ENCODE data around the gene GLB1L. TPM values are rescaled to one million over a fixed set of nuclear protein-coding genes. Genes with fewer than 3 reads are reported as not detected.

GLB1L gene
- total RNA-seq, 2 donors from 2014 or later = 4.2 to 4.5 TPM

DNA sequence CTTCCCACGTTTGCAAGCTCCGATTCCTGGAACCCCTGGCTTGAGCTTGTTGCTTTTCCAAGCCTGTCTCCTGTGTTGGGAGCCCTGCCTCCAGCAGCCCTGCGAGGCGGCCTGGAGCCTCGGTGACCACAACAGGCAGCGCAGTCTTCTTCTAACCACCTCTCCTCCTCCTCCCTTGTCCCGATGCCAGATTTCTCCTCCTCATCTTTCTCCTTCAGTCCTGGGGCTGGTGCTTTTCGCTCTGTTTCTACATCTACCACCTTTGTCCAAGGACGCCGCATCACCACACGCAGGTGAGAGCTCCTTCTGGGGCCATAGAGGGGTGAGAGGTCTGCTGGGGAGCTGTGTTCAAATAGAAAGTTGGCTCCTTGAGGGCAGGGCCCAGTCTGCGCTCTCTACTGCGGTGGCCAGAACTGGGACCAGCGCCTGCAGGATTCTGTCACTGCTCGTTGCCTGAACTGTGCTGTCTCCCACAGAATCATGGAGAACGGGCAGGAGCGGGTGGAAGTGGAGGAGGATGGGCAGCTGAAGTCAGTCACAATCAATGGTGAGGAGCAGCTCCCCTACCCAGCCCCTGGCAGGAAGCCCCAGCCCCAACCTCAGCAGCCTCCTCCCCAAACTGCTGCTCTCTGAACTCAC lies 37.8 kb upstream of the GLB1L start:
- no peak for DNase-seq
- intact Hi-C loops (cut with DNase I, micrococcal nuclease) = no loop called here

DNA sequence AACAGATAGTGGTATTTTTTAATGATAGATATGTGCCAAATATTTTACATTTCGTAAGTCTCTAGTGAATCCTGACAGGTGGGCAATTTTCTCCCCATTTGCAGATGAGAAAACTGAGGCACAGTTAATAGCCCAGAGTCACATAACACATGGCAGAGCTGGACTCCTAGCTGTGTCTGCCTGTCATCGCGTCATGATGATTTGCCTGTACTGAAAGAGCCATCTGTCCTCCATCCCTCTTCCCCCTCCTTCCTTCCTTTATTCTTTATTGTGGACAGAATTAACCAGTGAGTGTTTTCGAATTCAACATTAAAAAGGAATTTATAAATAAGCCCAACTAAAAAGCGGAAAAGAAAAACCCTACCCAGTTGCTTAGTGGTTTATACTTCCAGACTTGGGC lies 37.1 kb upstream of the GLB1L start:
- DNase-seq (no peak), ATAC-seq (no peak)
- intact Hi-C loops (cut with DNase I, micrococcal nuclease) = no loop called here

More for the DNA sequence above, 37.8 kb upstream of the GLB1L start:
- ATAC-seq = no peak

DNA sequence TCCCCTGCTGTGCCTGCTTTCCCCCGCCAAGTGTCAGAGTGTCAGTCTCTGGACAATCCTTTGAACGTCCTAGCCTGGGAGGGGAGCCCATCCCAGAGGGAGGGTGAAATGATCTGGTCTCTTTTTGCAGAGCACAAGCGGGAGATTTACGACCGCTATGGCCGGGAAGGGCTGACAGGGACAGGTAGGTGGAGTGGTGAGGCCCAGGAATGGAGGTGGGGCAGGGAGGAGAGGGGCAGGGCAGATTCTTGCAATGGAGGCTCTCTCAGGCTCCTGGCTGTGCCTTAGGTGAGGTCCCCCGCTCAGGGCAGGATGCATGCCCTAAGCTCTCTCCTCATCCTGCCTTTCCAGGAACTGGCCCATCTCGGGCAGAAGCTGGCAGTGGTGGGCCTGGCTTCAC lies 36.3 kb upstream of the GLB1L start:
- intact Hi-C loops (cut with DNase I, micrococcal nuclease) = no loop called here
- ATAC-seq = no peak

DNA sequence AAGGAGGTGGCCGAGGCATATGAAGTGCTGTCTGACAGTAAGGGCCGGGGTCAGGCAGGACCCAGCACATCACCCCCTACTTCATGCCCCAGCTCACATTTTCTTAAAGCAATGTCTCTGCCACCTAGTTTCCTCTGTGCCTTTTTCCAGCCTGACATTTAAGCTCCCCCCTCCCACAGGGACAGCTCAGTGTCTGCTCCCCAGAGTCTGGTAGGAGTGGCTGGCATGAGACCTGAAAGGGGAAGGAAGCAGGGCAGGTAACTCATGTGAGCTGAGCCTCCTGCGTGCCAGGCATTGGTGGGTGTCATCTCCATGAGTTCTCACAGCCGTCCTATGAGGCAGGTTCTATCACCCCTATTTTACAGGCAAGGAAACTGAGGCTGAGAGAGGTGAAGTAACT lies 35.4 kb upstream of the GLB1L start:
- DNase-seq (no peak), ATAC-seq (no peak)
- intact Hi-C loops (cut with DNase I, micrococcal nuclease) = no loop called here

More for the DNA sequence above, 36.3 kb upstream of the GLB1L start:
- no peak for DNase-seq

DNA sequence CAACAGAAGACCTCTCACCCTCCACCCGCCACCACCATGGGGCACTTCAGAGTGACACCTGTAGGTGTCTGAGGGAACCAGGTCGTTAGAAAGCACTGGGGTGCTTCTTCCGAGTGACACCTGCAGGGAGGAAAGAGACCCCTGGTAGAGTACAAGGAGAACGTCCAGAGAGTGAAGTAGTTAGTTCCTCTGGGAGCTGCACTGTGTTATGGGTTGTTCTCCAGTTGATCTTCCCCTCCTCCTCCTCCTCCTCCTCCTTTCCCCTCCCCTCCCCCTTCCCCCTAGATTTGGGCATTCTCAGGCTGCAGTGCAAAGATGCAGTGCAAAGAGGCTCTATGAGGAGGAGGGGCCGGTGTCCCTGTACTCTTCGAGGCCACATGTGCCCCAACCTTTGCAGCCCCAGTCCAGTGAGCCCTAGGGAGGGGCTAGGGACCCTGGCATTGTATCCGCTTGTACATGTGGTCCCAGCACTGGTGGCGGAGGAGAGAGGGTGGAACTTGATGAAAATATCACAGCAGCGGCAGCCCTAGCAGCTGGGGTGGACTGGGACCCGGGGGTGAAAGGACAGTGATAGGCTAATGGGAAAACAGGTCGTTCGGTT lies 34.8 kb upstream of the GLB1L start:
- intact Hi-C loops (cut with DNase I, micrococcal nuclease) = no loop called here
- ATAC-seq (no peak), DNase-seq (no peak)

DNA sequence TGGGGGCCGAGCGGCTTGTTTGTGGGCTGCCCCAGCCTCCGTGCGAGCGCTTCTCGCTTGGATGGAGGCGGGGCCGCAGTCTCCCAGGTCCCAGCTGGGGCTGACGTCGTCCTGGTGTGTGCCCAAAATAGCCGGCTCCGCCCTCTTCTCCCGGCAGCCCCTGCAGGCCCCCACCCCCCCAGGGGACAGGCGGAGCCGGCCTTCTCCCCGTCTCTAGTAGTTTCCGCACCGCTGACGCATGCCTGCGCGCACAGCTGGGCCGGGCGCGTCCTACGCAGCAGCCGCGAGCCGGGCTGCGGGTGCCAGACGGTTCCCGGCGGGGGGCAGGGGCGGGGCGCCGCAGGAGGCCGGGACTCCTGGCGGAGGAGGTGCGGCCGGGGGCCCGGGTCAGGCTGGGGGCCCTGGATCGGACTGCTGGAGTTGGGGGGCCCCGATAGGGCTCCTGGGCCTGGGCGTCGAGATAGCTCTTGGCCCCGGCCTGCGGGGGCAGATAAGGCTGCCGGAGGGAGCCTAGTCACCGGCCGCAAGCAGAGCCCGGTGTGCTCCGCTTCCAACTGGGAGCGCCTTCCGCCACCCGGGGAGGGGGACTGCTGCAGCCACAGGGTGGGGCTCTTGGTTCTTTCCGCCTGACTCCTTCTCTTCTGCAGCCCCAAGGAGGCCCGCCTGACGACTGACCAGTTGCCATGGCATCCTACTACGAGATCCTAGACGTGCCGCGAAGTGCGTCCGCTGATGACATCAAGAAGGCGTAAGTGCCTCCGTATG lies 34.1 kb upstream of the GLB1L start, which contains the start of gene DNAJB2:
TSS of gene DNAJB2 (plus strand) at position 216 of the 765 bp plus-strand sequence. CDS start at position 684, 468 bp downstream.
- ATAC-seq (peak; percentile 94), DNase-seq (peak; percentile 99)
- intact Hi-C loops (cut with DNase I, micrococcal nuclease) = no loop called here

DNA sequence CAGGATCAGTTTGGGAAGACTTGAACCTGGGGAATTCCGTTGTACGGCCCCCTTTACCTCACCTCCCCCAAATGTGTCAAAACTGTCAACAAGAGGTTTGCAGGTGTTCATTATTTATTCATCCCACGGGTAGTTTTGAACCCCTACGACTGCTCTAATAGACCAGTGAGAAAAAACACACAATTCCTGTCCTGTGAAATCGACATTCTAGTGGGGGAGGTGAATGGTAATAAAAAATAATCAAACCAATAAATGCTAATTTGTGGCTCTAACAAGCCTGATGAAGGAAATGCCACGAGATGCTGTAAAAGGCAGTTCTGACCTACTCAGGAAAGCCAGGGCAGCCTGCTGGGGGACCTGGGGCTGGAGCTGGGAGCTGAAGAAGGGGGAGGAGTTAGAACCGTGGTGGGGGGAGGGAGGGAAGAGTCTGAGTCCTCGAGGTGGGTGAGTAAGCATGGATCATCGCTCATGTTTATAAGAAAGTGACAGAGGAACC lies 33.5 kb upstream of the GLB1L start:
- DNase-seq = no peak
- intact Hi-C loops (cut with DNase I, micrococcal nuclease) = no loop called here
- ATAC-seq = peak; percentile 40

DNA sequence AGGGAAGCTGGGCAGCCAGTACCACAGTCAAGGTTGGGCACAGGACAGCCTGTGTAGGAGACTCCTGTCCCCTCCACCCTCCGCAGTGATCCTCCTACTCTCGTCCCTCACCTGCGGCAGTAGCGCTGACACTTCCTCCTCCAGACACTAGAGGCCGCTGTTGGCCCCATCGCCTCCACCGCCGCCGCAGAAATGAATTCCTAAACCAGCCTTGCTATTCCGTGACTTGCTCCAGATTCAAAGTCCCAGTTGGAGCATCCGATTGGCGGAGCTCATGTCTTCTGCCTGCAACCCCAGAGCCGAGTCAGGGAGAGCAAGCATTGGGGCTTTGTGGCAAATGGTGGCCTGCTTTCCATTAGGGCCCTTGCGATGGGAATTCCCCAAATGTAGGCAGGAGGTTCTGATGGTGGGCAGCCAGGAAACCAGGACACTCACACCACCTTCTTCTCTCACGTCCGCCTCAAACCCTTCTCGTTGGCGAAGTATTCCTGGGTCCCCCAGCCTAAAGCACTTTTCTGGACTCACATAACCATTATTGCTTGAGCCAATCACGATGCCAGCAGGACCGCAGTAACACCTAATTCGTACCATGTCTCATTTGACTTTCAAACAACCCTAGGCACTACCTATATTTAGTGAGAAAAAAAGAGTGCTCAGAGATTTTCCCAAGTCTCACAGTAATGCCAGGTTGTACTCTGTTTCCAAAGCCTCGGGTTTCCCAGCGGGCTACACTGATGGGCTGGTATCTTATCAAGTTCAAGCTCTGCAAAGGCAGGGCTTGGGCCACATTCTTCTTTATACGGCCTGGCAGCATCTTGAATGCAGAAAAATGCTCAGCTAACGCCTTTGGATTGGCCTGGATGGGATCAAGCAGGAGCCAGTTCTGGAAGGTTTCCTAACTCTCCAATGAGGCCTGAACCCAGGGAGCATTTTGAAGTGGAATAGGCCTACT lies 32.7 kb upstream of the GLB1L start:
- intact Hi-C loops (cut with DNase I, micrococcal nuclease) = no loop called here
- peak; percentile 48 for ATAC-seq
- DNase-seq = peak; percentile 69 to 85

DNA sequence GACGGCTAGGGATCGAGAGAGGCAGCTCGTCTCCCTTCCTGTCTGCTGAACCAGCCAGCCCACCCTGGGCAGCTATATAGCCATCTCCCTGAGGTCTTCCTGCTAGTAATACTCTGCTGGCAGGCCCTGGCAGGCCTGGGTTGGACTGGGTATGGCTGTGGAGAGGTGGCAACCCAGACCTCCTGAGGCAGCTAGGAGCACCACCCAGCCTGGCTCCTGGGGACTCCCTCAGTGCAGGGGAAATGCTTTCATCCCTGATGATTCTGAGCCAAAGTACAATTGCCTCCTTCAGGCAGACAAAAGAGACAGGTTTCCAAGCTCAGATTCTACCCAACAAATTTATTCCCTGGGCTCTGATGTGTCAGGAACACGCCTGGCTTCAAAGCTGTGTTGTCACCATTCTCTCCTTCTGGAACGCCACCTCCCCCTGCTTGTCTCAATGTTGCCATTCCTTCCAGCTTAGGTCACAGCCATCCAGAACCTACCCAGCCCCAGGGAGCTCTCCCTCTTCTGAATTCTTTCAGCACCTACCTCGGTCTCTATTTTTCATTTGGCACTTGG lies 29.2 kb upstream of the GLB1L start:
- ATAC-seq = no peak
- intact Hi-C loops (cut with DNase I, micrococcal nuclease) = no loop called here
- no peak for DNase-seq

DNA sequence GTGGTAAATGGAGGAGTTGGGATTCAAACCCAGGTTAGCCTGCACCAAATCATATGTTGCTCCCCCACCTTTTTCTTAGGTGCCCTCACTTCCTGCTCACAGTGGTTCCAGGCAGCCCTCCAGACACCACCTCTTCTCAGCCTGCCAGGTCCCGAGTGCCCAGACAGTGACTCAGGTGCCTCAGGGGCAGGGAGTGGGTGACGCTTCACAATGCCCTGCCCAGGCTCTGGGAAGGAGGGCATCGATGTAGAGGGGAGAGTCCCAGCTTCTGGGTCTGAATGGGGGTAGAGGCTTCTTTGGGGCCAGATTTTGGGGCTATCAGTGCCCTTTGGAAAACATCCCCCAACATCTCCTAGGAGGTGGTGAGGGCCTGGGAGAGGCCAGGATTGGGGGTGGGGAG lies 28.7 kb upstream of the GLB1L start:
- intact Hi-C loops (cut with DNase I, micrococcal nuclease) = no loop called here
- no peak for ATAC-seq
- no peak for DNase-seq

DNA sequence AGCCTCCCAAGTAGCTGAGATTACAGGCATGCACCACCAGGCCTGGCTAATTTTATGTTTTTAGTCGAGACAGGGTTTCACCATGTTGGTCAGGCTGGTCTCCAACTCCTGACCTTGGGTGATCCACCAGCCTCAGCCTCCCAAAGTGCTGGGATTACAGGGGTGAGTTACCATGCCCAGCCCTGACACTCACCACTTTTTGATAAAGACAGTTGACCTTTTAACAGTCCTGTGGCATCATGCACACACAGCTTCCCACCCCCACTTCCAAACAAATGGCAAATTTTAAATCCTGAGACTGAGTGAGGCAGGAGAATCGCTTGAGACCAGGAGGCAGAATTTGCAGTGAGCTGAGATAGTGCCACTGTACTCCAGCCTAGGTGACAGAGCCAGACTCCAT lies 27.8 kb upstream of the GLB1L start:
- ATAC-seq = no peak
- intact Hi-C loops (cut with DNase I, micrococcal nuclease) = no loop called here
- no peak for DNase-seq

DNA sequence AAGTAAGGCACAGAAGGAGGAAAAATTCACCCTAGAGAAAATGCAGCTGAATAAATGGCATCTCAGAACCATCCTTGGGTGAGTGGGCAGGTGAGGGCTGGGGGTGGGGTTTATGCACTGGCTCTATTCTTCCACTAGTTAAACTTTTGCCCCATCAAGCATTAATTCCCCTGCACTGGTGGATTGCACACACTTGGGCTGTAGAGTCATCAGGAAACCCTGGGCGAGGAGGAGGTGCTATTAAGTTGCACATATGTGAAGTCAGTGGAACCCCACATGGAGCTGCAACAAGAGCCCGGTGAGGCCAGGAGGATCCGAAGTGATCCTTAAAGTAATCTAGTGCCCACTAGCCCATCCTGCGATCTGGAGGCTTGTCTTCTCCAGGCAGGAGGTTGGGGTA lies 27.1 kb upstream of the GLB1L start:
- intact Hi-C loops (cut with DNase I, micrococcal nuclease) = no loop called here
- ATAC-seq (no peak), DNase-seq (no peak)

DNA sequence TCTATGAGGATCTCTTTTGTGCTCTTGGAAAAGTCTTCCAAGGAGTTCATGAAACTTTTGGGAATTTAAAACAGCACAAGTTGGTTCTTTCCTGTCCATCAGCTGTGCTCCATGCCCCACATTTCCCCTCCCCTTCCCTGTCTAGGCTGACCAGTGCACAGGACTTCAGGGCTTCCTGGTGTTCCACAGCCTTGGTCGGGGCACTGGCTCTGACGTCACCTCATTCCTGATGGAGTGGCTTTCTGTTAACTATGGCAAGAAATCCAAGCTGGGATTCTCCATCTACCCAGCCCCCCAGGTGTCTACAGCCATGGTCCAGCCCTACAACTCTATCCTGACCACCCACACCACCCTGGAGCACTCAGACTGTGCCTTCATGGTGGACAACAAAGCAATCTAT lies 25.8 kb upstream of the GLB1L start:
- ATAC-seq = no peak
- intact Hi-C loops (cut with DNase I, micrococcal nuclease) = no loop called here
- DNase-seq = no peak

DNA sequence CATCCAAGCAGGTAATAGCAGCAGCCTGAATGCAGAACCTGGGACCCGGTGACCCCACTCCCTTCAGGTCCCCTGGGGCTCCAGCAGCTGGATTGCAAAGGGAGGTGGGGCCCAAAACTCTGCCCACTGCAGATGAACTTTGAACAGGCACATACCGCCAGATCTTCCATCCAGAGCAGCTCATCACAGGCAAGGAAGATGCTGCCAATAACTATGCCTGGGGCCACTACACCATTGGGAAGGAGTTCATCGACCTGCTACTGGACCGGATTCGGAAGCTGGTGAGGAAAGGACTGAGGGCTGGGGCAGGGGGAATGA lies 24.8 kb upstream of the GLB1L start:
- no peak for ATAC-seq
- intact Hi-C loops (cut with DNase I, micrococcal nuclease) = no loop called here

DNA sequence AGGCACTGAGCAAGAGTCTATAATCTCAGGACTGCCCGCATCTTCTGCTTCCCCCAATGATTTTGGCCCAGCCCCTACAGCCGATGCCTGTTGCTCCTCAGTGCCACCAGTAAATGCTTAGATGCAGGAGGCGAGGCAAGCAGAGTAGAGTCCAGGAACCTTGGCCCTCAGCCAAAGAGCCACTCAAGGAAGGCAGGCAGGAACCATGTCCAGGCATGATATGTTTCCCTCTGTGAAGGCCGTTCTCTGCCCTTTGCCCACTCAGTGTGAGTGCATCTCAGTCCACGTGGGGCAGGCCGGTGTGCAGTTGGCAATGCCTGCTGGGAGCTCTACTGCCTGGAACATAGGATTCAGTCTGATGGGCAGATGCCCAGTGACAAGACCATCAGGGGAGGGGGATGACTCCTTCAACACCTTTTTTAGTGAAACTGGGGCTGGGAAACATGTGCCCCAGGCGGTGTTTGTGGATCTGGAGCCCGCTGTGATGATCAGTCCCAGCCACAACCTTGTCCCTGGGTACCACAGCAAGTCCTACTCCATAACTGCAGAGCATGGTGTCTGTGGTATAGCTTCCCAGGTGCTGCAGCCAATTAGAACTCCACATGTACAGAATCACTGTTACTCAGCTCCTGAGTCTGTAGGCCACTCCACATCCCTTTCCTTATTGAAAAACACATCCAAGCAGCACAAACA lies 24.3 kb upstream of the GLB1L start:
- intact Hi-C loops (cut with DNase I, micrococcal nuclease) = no loop called here
- DNase-seq (peak; percentile 72 to 80), ATAC-seq (peak; percentile 99)

More for the DNA sequence above, 24.8 kb upstream of the GLB1L start:
- DNase-seq = no peak

DNA sequence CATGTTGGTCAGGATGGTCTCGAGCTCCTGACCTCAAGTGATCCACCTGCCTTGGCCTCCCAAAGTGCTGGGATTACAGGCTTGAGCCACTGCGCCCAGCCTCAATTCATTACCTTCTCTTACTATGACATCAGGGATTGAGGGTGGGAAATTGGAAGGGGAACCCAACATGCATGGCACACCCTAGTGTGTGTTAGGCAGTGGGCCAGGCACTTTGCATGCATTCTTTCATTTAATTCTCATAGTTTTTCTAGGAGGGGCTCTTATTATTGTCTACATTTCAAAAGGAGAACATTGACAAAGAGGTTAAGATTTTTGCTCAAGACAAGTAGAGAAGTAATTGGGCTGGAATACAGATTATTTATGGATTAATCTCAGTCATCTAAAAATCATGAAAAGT lies 23.1 kb upstream of the GLB1L start:
- ATAC-seq (no peak), DNase-seq (no peak)
- intact Hi-C loops (cut with DNase I, micrococcal nuclease) = no loop called here

DNA sequence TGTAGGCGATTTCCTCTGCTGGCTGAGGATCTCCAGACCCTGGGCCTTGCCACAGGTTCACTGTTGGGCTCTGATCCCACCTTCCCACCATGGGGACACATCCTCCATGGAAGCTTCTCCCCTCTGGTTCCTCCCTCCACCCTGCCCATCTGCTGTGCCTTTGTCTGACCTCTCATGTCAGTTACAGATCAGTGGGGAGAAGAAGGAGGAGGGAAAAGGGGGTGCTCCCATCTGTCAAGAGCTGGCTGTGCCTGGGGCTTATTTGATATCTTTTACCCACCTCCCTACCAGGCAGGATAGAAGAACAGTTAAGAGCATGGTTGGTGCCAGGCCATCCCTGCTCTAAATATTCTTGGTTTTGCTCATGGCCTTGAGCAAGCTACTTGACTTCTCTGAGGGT lies 21.6 kb upstream of the GLB1L start:
- intact Hi-C loops (cut with DNase I, micrococcal nuclease) = no loop called here
- ATAC-seq (no peak), DNase-seq (no peak)

DNA sequence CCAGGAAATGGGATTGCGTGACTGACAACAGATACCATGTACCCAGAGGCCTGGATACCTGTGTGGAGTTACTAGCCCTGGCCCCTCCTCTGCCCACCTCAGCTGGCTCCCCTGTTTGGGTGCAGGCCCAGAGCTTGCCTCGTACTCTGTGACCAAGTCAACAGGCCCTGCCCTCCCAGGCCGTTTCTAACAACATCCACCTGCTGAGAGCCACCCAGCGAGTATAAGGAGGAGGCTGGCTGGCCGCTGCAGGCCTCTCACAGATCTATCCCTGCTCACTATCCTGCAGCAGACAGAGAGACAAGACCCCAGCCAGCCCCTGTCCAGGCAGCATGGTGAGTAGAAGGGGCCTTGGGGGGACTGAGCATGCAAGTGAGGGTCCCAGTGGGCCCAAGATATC lies 21.0 kb upstream of the GLB1L start:
- no peak for ATAC-seq
- no peak for DNase-seq

More for the DNA sequence above, 21.0 kb upstream of the GLB1L start:
- intact Hi-C loops (cut with DNase I, micrococcal nuclease) = no loop called here

All from left colon (tissue), 2 donors.